ENCODE data around the gene CCDC30.

The CCDC30 gene

DNA sequence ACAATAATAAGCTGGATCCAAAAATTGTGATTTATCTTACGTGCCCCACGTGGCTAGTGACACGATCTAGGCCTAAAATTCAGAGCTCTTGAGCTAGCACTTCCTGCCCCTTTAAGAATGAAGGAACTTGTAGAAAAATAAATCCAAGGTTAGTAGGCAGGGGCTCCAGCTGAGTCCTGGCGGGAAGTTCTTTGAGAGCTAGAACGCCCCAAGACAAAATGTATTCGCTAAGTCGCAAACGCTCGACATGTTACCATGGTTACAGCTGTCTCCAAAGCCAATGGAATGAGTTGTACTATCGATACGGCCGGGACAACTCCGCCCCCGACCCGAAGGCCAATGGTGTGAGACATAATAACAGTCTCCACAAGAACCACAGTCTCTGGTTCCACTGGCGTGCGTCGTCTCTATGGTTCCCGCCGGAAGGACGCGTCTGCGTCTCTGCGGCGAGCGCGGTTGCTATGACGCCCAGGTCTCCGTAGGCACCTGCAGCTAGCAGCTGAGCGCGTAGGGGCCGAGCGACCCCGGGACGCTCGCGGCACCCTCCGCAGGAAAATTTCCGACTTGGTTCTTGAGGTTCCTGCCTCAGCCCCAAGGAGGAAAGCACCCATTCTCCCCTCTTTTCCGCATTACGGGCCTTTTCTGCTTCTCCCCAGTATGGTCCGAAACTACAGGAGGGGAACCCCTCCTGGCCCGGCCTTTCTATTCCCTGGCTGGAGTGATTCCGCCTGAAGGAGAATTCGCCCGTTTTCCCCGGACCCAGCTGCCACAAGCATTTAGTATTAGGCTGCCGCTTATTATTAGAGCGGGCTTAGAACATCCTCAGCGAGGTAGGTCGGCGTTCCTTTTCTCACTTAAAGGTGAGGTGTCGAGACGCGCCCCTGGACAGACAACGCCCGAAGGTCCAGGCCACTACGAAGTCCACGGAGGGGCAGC is at the start of gene CCDC30:
Gene CCDC30 (plus strand): TSS at position 459 of the 936 bp plus-strand sequence. CDS start 17,266 bp downstream, outside the sequence.
- peak; percentile 94 to 97 for DNase-seq

DNA sequence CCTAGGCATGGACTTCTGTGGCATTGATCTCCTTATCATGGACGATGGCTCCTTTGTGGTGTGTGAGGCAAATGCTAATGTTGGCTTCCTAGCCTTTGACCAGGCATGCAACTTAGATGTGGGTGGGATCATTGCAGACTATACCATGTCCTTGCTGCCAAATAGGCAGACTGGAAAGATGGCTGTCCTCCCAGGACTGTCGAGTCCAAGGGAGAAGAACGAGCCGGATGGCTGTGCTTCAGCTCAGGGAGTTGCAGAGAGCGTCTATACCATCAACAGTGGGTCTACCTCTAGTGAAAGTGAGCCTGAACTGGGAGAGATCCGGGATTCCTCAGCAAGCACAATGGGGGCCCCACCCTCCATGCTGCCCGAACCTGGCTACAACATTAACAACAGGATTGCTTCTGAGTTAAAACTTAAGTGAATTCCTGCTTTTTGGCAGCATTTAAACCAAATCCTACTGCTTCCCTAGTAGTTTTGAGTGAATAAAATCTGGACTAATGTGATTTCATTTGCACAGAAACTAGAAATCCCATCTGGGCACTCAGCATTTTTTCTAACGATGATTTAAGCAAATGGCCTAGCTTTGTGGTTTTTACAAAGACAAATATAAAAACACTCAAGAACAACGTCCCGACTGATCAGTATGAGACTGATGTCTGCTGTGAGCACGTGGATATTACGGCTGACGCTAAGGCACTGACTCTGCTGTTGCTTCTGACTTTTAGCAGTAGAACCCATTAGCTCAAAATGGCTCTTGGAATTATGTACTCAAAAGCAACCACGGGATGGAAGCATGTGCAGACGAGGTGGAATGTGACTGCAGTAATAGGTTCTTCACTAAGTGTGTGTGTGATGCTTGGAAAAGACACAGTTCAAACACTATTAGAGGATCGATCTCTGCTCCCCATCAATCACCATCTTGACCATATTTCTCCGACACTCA is 48.3 kb upstream of the CCDC30 start:
- no peak for DNase-seq

DNA sequence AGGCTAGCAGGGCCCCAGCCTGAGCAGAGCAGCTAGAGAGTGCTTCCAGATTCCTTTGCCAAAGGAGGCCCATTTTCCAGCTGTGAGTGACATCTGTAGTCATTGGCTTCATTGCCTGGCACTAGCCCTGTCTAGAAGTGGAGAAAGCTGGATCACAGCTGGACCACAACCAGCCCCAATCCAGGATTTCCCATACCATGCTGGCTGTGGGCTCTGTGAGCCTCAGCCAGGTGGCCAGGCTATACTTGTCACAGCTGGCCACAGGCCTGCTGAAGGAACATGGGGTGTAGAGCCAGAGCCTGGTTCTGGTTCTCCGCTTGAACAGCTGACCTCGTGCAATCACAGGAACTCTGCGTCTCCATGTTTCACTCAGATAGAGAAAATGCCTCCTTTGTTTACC is 45.9 kb upstream of the CCDC30 start:
- no peak for DNase-seq

DNA sequence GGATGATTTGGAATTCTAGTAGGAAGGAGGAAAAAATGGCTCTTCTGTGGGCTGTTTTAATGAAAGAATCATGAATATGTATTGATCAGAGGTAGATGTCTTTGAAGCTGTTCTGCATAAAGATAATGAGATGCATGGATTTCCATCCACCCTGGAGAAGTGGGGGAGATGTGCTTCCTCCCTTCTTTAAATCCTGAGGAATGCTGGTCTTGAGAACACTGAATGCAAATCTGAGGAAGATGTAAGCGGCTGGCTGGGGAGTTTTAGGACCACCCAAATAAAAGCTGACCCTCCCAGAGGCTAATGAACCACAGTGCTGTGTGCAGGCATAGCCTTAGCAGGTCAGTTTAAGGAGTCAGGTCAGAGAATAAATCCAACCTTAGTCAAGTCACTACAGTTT is 44.6 kb upstream of the CCDC30 start:
- DNase-seq, result no peak

DNA sequence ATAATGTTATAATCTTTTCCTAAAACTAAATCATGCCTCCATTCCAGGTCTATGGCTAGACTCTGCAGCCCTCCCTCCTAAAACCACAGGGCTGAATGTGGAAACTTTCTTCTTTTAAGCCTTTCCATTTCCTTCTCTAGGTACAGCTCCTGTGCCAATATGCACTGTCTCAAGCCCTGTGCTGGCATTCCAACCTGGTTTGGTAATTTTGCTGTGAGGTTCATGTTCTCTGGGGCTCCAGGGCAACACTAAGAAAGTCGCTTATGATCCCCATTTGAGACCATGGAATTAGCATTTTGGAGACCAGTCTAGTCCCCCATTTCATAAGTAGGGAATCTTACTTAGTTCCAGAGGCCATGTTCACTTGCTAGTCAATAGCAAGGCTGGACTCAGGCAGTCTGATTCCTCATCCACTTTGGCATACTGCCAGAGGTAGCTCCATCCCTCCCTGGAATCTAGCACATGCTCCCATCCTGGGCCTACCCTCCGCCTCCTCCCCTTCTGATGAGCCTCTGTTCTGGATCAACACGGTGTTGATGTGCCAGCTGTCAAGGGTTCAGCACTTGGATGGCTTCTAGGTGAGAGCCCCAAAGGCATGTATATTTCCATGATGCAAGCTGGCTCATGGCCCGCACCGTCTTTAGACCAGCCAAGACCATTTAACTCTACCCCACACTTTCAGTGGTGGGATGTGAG is 43.8 kb upstream of the CCDC30 start:
- no peak for DNase-seq

DNA sequence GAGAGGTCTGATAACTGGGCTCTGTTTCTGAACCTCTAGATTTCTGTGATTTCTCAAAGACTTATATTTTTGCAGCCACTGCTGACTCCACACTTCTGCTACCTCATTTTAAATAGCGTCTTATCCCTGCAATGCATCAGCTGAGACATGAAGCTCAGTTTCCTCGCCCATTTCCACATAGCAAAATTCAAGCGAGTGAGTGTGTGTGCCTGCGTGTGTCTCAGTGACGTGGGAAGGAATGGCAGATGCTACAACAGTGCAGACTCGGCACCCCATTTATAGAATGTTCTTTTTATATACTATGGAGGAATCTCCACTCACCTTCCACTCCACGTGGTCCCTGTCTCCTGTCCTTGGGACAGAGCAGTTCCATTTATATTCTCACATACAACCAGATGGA is 43.0 kb upstream of the CCDC30 start:
- no peak for DNase-seq

DNA sequence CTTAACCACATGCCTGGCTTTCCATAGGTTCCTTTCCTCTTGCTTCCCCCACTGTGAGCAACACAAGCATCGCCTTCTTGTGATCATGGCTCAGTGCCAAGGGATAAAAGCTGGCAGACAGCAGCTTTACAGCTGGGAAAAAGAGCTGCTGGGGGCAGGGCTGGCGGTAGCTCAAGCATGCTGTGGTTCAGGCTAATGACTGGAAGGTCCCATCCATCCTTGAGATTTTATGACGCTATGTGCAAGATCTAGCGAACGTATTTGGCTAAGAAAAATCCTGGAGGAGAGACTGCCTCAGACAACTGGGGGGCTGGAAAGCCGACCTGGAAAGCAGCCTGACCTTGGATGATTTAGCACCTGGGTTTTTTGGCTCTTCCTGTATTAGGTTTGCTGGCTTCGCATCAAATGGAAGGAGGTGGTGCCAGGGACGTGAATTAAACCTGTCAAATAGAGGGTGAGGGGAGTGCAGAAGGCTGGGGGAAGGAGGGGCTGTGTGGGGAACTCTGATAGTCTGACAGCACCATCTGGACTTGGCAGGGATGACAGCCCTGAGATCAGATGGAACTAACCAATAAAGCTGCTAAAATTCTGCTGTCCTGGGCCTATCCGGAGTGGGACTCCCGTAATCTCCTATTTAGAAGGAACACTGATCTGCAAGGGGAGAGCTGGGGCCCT is 42.0 kb upstream of the CCDC30 start:
- DNase-seq, result no peak

DNA sequence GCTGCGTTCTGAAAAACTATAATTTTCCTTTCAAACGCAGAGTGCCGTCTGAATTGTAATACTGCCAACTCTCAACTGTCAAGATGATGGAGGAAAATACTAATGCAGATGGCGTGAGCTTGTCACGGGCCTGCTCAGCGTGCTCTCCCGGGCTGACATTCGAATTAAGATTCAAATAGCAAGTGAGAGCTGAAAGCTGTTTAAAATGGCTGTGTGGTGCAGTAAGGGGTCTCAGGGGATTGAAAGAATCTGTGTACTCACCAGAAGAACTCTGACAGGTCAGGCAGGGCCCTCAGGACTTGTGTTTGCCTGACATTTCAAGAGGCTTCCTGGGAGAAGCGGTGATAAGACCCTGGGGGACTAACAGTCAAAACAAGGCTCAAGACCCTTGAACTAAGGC is 40.3 kb upstream of the CCDC30 start:
- no peak for DNase-seq

DNA sequence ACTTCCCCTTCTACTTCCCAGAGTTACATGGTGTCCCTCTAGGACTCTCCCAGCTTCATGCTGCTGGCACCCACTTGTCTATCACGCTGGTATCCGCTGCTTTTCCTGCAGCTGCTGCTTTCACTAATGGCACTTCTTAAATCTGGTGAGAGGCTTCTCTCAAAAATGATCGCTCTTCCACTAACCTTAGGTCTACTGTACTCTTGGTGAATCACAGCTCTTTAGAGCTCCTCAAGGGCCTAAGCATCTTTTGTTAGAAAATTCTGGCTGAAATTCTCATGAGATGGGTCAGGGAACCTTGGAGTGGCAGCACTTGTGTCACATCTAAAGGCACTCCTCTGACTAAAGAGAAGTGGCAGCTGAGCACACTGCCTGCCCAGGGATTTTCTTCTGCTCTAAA is 39.4 kb upstream of the CCDC30 start:
- DNase-seq, result no peak

DNA sequence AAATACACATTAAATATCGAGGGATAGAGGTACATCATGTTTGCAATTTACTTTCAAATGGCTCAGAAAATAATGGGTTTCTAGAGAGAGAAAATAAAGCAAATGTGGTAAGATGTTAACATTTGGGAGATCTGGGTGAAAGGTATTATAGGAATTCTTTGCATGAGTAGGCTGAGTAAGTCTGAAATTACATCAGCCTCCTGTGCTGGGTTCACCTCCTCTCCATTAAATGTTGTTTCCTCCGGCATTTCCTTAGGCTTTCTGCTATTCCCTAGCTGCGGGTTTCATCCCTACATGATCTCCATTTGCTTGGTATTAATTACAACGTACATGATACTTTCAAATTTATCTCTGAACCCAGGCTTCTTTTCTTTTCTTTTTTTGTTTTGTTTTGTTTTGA is 38.9 kb upstream of the CCDC30 start:
- DNase-seq, result no peak

GRCh38 chr1:42427240-42427639 is 35.8 kb upstream of the CCDC30 start:
- no peak for DNase-seq

GRCh38 chr1:42429603-42430002 is 33.5 kb upstream of the CCDC30 start:
- no peak for DNase-seq

DNA sequence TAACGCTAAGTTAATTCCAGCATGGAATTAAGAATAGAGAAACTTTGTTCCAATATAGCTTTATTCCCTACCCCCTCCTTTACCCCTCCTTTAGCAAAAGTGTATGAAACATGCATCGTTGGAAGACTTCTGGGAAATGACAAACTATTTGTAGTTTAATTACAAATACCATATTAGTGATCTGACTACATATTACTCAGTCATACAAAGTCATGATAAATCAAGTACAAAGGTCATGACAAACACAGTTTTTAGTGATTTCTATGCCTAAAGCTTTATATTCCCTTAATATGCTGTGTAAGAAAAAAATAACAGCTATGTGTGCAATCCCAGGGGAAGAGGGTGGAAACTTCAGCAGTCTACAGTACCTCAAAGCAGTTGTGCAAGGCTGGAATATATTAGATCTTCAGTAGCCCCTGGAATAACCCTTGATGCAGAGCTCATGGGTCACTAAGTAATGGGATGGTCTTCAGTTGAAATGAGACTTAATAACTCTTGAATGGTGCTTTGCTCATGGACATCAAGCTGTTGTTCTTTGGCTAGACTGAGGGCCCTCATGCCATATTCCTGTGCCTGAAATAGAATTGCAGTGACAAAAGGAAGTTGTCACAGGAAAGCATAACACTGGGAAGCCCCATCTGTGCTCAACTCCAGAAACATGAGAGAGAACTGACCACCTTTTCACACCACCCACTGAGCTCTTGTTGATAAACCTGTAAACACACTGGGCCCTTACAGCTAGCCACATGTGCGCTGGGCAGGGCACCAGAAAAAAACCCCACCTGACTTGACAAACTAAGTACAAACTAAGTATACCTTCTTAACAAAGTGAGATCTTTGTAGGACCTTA is 32.6 kb upstream of the CCDC30 start:
- no peak for DNase-seq

DNA sequence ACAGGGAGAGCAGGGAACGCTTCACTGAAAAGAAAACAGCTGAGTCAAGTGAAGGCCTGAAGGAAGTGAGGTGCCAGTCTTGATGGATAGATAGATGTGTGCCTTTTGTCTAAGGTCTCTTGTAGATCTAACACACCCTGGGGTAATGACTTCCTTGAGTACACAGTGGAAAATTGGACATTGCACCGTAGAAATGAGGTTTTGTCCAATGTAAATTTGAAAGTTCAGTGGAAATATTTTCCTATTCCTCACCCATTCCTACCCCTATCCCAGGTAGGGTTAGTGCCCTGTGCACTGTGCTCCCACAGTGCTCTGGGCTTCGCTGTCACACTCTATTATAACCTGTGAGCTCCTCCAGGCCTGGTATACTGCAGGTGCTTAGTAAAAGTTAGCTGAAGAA is 31.6 kb upstream of the CCDC30 start:
- DNase-seq, result no peak

DNA sequence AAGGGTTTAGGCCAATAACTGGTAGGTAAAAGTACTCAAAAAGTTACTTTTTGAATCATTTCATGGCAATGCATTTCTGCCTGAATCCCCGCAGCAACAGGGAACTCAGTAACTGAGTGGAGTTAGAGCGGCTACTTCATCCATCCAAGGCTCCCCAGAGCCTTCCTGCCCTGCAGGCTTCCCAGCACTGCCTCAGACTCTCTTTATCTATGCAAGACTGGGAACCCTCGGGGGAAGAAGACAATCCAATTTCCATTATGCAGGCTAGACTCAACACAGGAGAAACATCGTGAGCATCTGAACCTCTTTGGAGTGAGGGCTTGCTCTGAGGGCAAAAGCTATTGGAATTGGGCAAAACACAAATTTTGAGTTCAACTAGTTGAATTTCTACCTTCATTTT is 30.4 kb upstream of the CCDC30 start:
- DNase-seq, result no peak

DNA sequence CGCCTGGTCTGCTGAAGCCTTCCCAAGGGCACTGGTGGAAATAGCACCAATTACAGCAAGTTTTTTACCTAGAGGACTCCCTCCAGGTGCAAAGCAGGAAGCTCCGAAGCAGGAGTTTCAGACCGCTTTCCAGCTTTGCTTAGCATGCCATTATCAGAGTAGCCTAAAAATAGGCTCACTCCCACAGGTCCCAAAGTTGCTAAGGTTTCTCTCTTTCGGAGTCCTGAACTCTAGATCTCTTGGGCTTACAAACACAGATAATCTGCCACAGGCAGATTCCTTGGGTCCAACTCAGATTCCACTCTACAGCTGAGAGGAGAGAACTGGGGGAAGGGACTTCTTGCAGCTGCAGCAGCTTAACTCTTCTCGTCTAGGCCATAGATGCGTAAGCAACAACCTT is 29.7 kb upstream of the CCDC30 start:
- DNase-seq, result no peak

- DNase-seq, result no peak
Observed at GRCh38 chr1:42434340-42434739, 28.7 kb upstream of the CCDC30 start.

DNA sequence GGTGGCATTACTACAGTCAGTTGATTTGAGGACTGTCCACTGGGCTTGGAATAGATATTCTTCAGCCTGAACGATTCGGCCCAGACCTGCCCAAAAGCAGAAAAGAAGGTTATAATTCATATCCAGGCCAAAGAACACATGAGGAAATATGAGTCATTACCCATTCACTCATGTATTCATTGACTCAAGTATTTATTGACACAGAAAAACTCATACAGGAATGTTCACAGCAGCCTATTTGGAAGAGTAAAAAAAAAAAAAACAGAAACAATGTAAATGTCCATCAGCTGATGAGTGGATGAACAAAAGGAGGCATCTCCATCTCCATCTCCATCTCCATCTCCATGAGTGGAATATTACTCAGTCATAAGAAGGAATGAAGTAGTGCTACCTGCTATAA is 23.1 kb upstream of the CCDC30 start:
- DNase-seq, result no peak

DNA sequence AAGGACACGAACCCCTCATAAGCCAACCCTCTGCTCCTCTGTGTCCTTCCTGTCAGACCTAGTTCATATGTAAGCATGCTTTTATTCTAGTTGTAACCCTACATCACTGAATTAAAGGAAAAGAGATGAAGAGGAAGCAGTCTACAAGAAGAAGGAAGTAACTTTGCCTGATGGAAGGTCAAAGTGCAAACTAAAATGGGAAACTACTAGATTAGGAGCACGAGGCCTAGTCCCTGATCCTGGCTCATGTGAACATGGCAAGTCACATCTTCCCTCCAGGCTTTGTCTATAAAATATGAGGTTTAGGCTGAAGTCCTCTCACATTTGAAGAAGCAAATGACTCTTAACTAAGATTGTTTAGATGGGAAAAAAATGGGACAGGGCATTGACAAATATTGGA is 20.4 kb upstream of the CCDC30 start:
- no peak for DNase-seq

GRCh38 chr1:42449256-42449655 is 13.8 kb upstream of the CCDC30 start:
- DNase-seq, result no peak

DNA sequence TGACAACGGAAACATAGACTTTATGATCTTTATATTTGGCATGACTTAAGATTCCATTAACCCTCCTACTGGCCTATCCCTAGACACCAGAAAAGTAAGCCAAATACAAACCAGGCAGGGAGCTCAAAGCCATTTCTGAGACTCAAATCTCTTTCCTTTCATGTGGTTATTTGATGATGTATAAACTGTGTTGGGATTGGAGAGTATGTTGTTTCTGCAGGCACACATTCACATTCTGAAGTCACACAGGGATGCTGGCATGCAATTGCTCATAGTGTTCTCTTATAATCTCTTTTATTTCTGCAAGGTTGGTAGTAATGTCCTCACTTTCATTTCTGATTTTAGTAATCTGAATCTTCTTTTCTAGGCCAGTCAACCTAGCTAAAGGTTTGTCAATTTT is 13.0 kb upstream of the CCDC30 start:
- no peak for DNase-seq

GRCh38 chr1:42453386-42453785 is 9.7 kb upstream of the CCDC30 start:
- no peak for DNase-seq
